ENCODE data around the gene NRXN2.
A peak's percentile ranks its signal among the peaks of the same experiment; 100 is the strongest.

The NRXN2 gene

GRCh38 chr11:64759131-64759721 lies 36.2 kb upstream of the NRXN2 start:
- no peak for DNase-seq (ENCODE audit: low read depth)

- DNase-seq (ENCODE audit: low read depth) = no peak
Observed at GRCh38 chr11:64758330-64759079, 35.5 kb upstream of the NRXN2 start.

- DNase-seq (ENCODE audit: low read depth) = no peak
Observed at GRCh38 chr11:64757549-64758329, 34.7 kb upstream of the NRXN2 start.

- DNase-seq (ENCODE audit: low read depth) = no peak
Observed at GRCh38 chr11:64755681-64756361, 32.8 kb upstream of the NRXN2 start.

GRCh38 chr11:64754919-64755662 lies 32.1 kb upstream of the NRXN2 start:
- no peak for DNase-seq (ENCODE audit: low read depth)

GRCh38 chr11:64754124-64754918 lies 31.3 kb upstream of the NRXN2 start:
- no peak for DNase-seq (ENCODE audit: low read depth)

GRCh38 chr11:64753380-64754123 lies 30.6 kb upstream of the NRXN2 start:
- DNase-seq (ENCODE audit: low read depth) = no peak

GRCh38 chr11:64753019-64753379 lies 30.0 kb upstream of the NRXN2 start:
- no peak for DNase-seq (ENCODE audit: low read depth)

- DNase-seq (ENCODE audit: low read depth) = no peak
Observed at GRCh38 chr11:64752175-64752970, 29.4 kb upstream of the NRXN2 start.

- DNase-seq (ENCODE audit: low read depth) = no peak
Observed at GRCh38 chr11:64751580-64751979, 28.6 kb upstream of the NRXN2 start.

GRCh38 chr11:64751136-64751535 lies 28.1 kb upstream of the NRXN2 start:
- no peak for DNase-seq (ENCODE audit: low read depth)

GRCh38 chr11:64750361-64751054 lies 27.5 kb upstream of the NRXN2 start:
- DNase-seq (ENCODE audit: low read depth) = no peak

GRCh38 chr11:64747961-64748665 lies 25.1 kb upstream of the NRXN2 start:
- DNase-seq (ENCODE audit: low read depth) = no peak

- no peak for DNase-seq (ENCODE audit: low read depth)
Observed at GRCh38 chr11:64746486-64746885, 23.5 kb upstream of the NRXN2 start.

- DNase-seq (ENCODE audit: low read depth) = peak; percentile 57
Observed at GRCh38 chr11:64745521-64746328, 22.7 kb upstream of the NRXN2 start.

- DNase-seq (ENCODE audit: low read depth) = peak; percentile 45
Observed at GRCh38 chr11:64745189-64745520, 22.2 kb upstream of the NRXN2 start.

GRCh38 chr11:64744544-64745188 lies 21.7 kb upstream of the NRXN2 start:
- DNase-seq (ENCODE audit: low read depth) = no peak
